ENCODE data around the gene SELPLG. TPM values are rescaled to one million over a fixed set of nuclear protein-coding genes. Genes with fewer than 3 reads are reported as not detected.

The SELPLG gene
- total and polyA plus RNA-seq, 2 of the 4 experiments (the other 2 are of a cell fraction): 3.2 to 10.8 TPM

- no peak for TF ChIP-seq CTCF (conservative IDR thresholded peaks at IDR 0.05; ENCODE audit: low read depth, low read length)
Observed at GRCh38 chr12:108604208-108604941, 29.3 kb downstream of the SELPLG start (continued).

- H3K27ac ChIP-seq (ENCODE audit: insufficient read depth, low read length): no peak overlapping the region
- no peak overlapping the region for H3K23ac ChIP-seq (ENCODE audit: low read depth, low read length)
- no peak overlapping the region for H3K9ac ChIP-seq (ENCODE audit: low read depth, low read length)
- no peak overlapping the region for H2AK9ac ChIP-seq (replicated peaks; ENCODE audit: low read depth, low read length, poor library complexity)
- peaks cover 5% of the 10 kb centered on the region; the same call in 1 of the 2 replicates for H3K4me1 ChIP-seq (ENCODE audit: control insufficient read depth, insufficient read depth, low read length)
- CTCF ChIA-PET: no interaction called here
- intact Hi-C loops (cut with micrococcal nuclease): no loop called here
- no peaks in the 10 kb centered on the region for H3K27me3 ChIP-seq (ENCODE audit: control insufficient read depth, insufficient read depth, low read length)
- WGBS, 2 experiments (ENCODE audit: extremely low coverage in 2 of 2, insufficient read length in 1 of 2): 73% methylated on average over 3 of the region's 4 CpGs; no CpG with 5 or more reads in 1 of the 2 experiments
- DNase-seq (no peak), ATAC-seq (ENCODE audit: low read depth) (no peak)
- H3K18ac ChIP-seq (ENCODE audit: low read depth, low read length): no peak overlapping the region
- no peak overlapping the region for H3K4me2 ChIP-seq (ENCODE audit: low read depth, low read length)
- H4K20me1 ChIP-seq (ENCODE audit: insufficient read depth, low read length): no peaks in the 10 kb centered on the region
- H3K4ac ChIP-seq (ENCODE audit: low read depth, low read length): no peak overlapping the region
- no peak overlapping the region for H2AFZ ChIP-seq (replicated peaks; ENCODE audit: low read length, poor library complexity)
- dilution Hi-C loops (cut with HindIII; ENCODE audit: low sequenced_read_pairs, unreplicated experiment): no loop called here
- BruUV-seq (replicated peaks): no TSS peak
- in situ Hi-C loops (cut with MboI; ENCODE audit: low sequenced_read_pairs): no loop called here
- no peak overlapping the region for H4K5ac ChIP-seq (ENCODE audit: low read depth, low read length)
- no peak overlapping the region for H2BK5ac ChIP-seq (ENCODE audit: low read depth, low read length, poor library complexity, severe bottlenecking)
- H3K36me3 ChIP-seq (ENCODE audit: control insufficient read depth, insufficient read depth, low read length): no peaks in the 10 kb centered on the region
- no peak overlapping the region for H3K14ac ChIP-seq (replicated peaks; ENCODE audit: low read depth, low read length)
- H4K8ac ChIP-seq (ENCODE audit: low read depth in 2 of 2, low read length in 2 of 2): no peak overlapping the region
- no peak overlapping the region for H2BK15ac ChIP-seq (ENCODE audit: low read depth, low read length)
- no peak overlapping the region for H2BK20ac ChIP-seq (ENCODE audit: low read depth, low read length)
- H2BK120ac ChIP-seq (ENCODE audit: low read depth, low read length): no peak overlapping the region
- H4K91ac ChIP-seq (ENCODE audit: insufficient read depth, low read depth, low read length): no peak overlapping the region
- no peaks in the 10 kb centered on the region for H3K9me1 ChIP-seq (ENCODE audit: insufficient read depth, low read length)
- H3K9me3 ChIP-seq (ENCODE audit: control insufficient read depth, insufficient read depth, low read length): no peaks in the 10 kb centered on the region
- H3K4me3 ChIP-seq (ENCODE audit: insufficient read depth, low read depth, low read length): no peak overlapping the region
- H3K56ac ChIP-seq (ENCODE audit: extremely low read depth, insufficient read depth, low read length): no peak overlapping the region
- no peak overlapping the region for H2AK5ac ChIP-seq (ENCODE audit: low read depth, low read length)
- POLR2A ChIA-PET (ENCODE audit: unreplicated experiment): no interaction called here
- no peaks in the 10 kb centered on the region for H3K79me1 ChIP-seq (ENCODE audit: low read depth in 1 of 2, low read length in 2 of 2)
- no peak for TF ChIP-seq FOS (IDR thresholded peaks at IDR 0.05; ENCODE audit: low read depth, low read length)
- TF ChIP-seq RCOR1 (IDR thresholded peaks at IDR 0.05; ENCODE audit: insufficient replicate concordance, low read length): no peak
- no peak for TF ChIP-seq MXI1 (IDR thresholded peaks at IDR 0.05; ENCODE audit: borderline replicate concordance, low read depth, low read length)
- TF ChIP-seq MAFK (IDR thresholded peaks at IDR 0.05; ENCODE audit: low read depth, low read length): no peak
- no peak for TF ChIP-seq USF2 (IDR thresholded peaks at IDR 0.05; ENCODE audit: low read depth, low read length)
- no peak for TF ChIP-seq CHD1 (IDR thresholded peaks at IDR 0.05; ENCODE audit: low read depth, low read length)
- TF ChIP-seq MAZ (IDR thresholded peaks at IDR 0.05; ENCODE audit: borderline replicate concordance, low read depth, low read length): no peak
- no peak for TF ChIP-seq RAD21 (IDR thresholded peaks at IDR 0.05; ENCODE audit: low read length)
- no peak for TF ChIP-seq ELK1 (IDR thresholded peaks at IDR 0.05; ENCODE audit: borderline replicate concordance, low read depth, low read length)
- TF ChIP-seq CEBPB (IDR thresholded peaks at IDR 0.05; ENCODE audit: low read depth, low read length): no peak
- TF ChIP-seq RFX5 (IDR thresholded peaks at IDR 0.05; ENCODE audit: low read depth, low read length): no peak
- TF ChIP-seq NFE2L2 (IDR thresholded peaks at IDR 0.05; ENCODE audit: low read depth, low read length): no peak
Observed at GRCh38 chr12:108603743-108604142, 30.0 kb downstream of the SELPLG start.

Data from IMR-90 (cell line).